Liver (tissue), 9 donors: ENCODE results near the gene PRICKLE1. TPM values are rescaled to one million over a fixed set of nuclear protein-coding genes. Genes with fewer than 3 reads are reported as not detected.

Experiments
- DNase-seq: peaks from one replicate; pipeline ENCODE4 v3.0.0-alpha.2; 2017; ENCODE audit warnings: low spot score
- H3K27ac ChIP-seq, 2 donors: one replicate each; pipeline ENCODE4 v1.7.0; 2013; ENCODE audit warnings: inconsistent platforms in 2 of 2, low read length in 2 of 2, control low read depth in 1 of 2, low read depth in 1 of 2, mild to moderate bottlenecking in 1 of 2
- H3K27me3 ChIP-seq, 4 donors: one replicate each; pipeline versions ENCODE4 v1.6.1 to v1.7.0; 2013; ENCODE audit warnings: low read length in 3 of 4, inconsistent platforms in 1 of 4, mild to moderate bottlenecking in 1 of 4, moderate library complexity in 1 of 4; ENCODE audit not compliant: control insufficient read depth in 4 of 4, insufficient read depth in 4 of 4
- H3K36me3 ChIP-seq, 4 donors: one replicate each; pipeline versions ENCODE4 v1.6.1 to v1.7.0; 2013; ENCODE audit warnings: low read length in 3 of 4, mild to moderate bottlenecking in 3 of 4, low read depth in 1 of 4, moderate library complexity in 1 of 4; ENCODE audit not compliant: control insufficient read depth in 4 of 4, insufficient read depth in 3 of 4
- H3K4me1 ChIP-seq, 4 donors: one replicate each; pipeline versions ENCODE4 v1.6.1 to v1.7.0; 2013; ENCODE audit warnings: low read length in 3 of 4, mild to moderate bottlenecking in 3 of 4, moderate library complexity in 1 of 4; ENCODE audit not compliant: control insufficient read depth in 4 of 4, insufficient read depth in 4 of 4
- H3K4me3 ChIP-seq, 3 donors: one replicate each; pipeline versions ENCODE4 v1.6.1 to v1.7.0; 2013; ENCODE audit warnings: low read length in 3 of 3, control low read depth in 1 of 3, low read depth in 1 of 3, mild to moderate bottlenecking in 1 of 3
- H3K9ac ChIP-seq, 2 donors: one replicate each; pipeline ENCODE4 v1.7.0; 2013; ENCODE audit warnings: low read length in 2 of 2, mild to moderate bottlenecking in 2 of 2, moderate library complexity in 2 of 2, control low read depth in 1 of 2, low read depth in 1 of 2
- H3K9me3 ChIP-seq, 4 donors: one replicate each; pipeline versions ENCODE4 v1.6.1 to v1.7.0; 2013; ENCODE audit warnings: low read length in 3 of 4; ENCODE audit not compliant: control insufficient read depth in 4 of 4
- ATF3 ChIP-seq: IDR thresholded peaks from 2 replicates; pipeline ENCODE4 v1.6.1; 2016; ENCODE audit warnings: antibody characterized with exemption
- CTCF ChIP-seq: fragments of 150-350 bp; IDR thresholded peaks from 2 replicates; pipeline ENCODE4 v1.5.1; 2017; ENCODE audit warnings: improper control_type of control experiment, low read depth, low read length; ENCODE audit not compliant: missing input control
- EGR1 ChIP-seq, 2 donors: IDR thresholded peaks; 2 replicates each; pipeline ENCODE4 v1.6.1; 2016 to 2018; ENCODE audit warnings: antibody characterized with exemption in 2 of 2, low read depth in 2 of 2
- FOXA1 ChIP-seq: IDR thresholded peaks from 2 replicates; pipeline ENCODE4 v1.6.1; 2016; ENCODE audit warnings: antibody characterized with exemption
- FOXA2 ChIP-seq: IDR thresholded peaks from 2 replicates; pipeline ENCODE4 v1.6.1; 2016; ENCODE audit warnings: antibody characterized with exemption
- GABPA ChIP-seq, 2 donors: IDR thresholded peaks in 1 of 2; conservative IDR thresholded peaks in 1 of 2; 2 replicates each; pipeline ENCODE4 v1.6.1; 2016; ENCODE audit warnings: antibody characterized with exemption in 2 of 2, mild to moderate bottlenecking in 1 of 2, moderate library complexity in 1 of 2
- HNF4A ChIP-seq, 2 donors: conservative IDR thresholded peaks; 2 replicates each; pipeline ENCODE4 v1.6.1; 2016; ENCODE audit warnings: antibody characterized with exemption in 2 of 2, mild to moderate bottlenecking in 2 of 2
- HNF4G ChIP-seq: IDR thresholded peaks from 2 replicates; pipeline ENCODE4 v1.6.1; 2016; ENCODE audit warnings: antibody characterized with exemption
- JUND ChIP-seq, 2 donors: IDR thresholded peaks; 2 replicates each; pipeline ENCODE4 v1.6.1; 2016; ENCODE audit warnings: antibody characterized with exemption in 2 of 2
- NR2F2 ChIP-seq: IDR thresholded peaks from 2 replicates; pipeline ENCODE4 v1.6.1; 2016; ENCODE audit warnings: antibody characterized with exemption
- RAD21 ChIP-seq, 2 donors: IDR thresholded peaks; 2 replicates each; pipeline ENCODE4 v1.6.1; 2016; ENCODE audit warnings: antibody characterized with exemption in 2 of 2, mild to moderate bottlenecking in 2 of 2
- REST ChIP-seq: IDR thresholded peaks from 2 replicates; pipeline ENCODE4 v1.6.1; 2016; ENCODE audit warnings: antibody characterized with exemption, mild to moderate bottlenecking
- RXRA ChIP-seq, 2 donors: IDR thresholded peaks; 2 replicates each; pipeline ENCODE4 v1.6.1; 2017 to 2018; ENCODE audit warnings: antibody characterized with exemption in 2 of 2, mild to moderate bottlenecking in 1 of 2
- SP1 ChIP-seq: IDR thresholded peaks from 2 replicates; pipeline ENCODE4 v1.6.1; 2018; ENCODE audit warnings: antibody characterized with exemption, mild to moderate bottlenecking
- TAF1 ChIP-seq: conservative IDR thresholded peaks from 2 replicates; pipeline ENCODE4 v1.6.1; 2016; ENCODE audit warnings: antibody characterized with exemption, mild to moderate bottlenecking
- YY1 ChIP-seq: IDR thresholded peaks from 2 replicates; pipeline ENCODE4 v1.6.1; 2016; ENCODE audit warnings: antibody characterized with exemption, mild to moderate bottlenecking
- WGBS: extraction: QIAGEN DNeasy Blood & Tissue Kit; methylation state at CpG from one replicate; pipeline ENCODE4 v1.1.7; 2013; 5-methylcytosine and 5-hydroxymethylcytosine counted together
- polyA plus RNA-seq, 2 donors: library from polyadenylated mRNA; stranded (reverse) in 1 of 2; unstranded in 1 of 2; fragments of 200-250 nt in 1 of 2; fragments of >200 nt in 1 of 2; fragmentation: Nextera tagmentation in 1 of 2; extraction: Ambion mirVana in 1 of 2; gene quantifications; one replicate each; pipeline versions ENCODE4 v1.2.1 to v1.2.3, GENCODE V29; 2013 to 2015
- total RNA-seq, 2 donors: library from RNA; depleted of rRNA; stranded (reverse); fragments of >200 nt; gene quantifications; one replicate each; pipeline ENCODE4 v1.2.3, GENCODE V29; 2014
- TF ChIP-seq, protein P1 (sequence below): IDR thresholded peaks from 2 replicates; pipeline ENCODE4 v1.6.1; 2016; ENCODE audit warnings: antibody characterized with exemption
- TF ChIP-seq, protein P2 (sequence below): IDR thresholded peaks from 2 replicates; pipeline ENCODE4 v1.6.1; 2016; ENCODE audit warnings: antibody characterized with exemption
- donor health status: healthy.
- donor health status: healthy.
- donor health status: healthy.
- donor health status: healthy.
- donor health status: healthy.

PRICKLE1 gene
- total and polyA plus RNA-seq, 4 donors, result 0.59 to 5.7 (median 2.2) TPM

GRCh38 chr12:42607584-42608058 is 18.1 kb upstream of the PRICKLE1 start:
- H3K27ac ChIP-seq, result no peak overlapping the region
- H3K4me3 ChIP-seq, result no peak overlapping the region
- WGBS, result 55% methylated on average over 5 of the region's 5 CpGs
- no peak for DNase-seq
- TF ChIP-seq JUND (IDR thresholded peaks at IDR 0.05), result no peak
- no peak for TF ChIP-seq ATF3
- TF ChIP-seq FOXA1, result no peak
- no peak for TF ChIP-seq HNF4G
- TF ChIP-seq, protein P1, sequence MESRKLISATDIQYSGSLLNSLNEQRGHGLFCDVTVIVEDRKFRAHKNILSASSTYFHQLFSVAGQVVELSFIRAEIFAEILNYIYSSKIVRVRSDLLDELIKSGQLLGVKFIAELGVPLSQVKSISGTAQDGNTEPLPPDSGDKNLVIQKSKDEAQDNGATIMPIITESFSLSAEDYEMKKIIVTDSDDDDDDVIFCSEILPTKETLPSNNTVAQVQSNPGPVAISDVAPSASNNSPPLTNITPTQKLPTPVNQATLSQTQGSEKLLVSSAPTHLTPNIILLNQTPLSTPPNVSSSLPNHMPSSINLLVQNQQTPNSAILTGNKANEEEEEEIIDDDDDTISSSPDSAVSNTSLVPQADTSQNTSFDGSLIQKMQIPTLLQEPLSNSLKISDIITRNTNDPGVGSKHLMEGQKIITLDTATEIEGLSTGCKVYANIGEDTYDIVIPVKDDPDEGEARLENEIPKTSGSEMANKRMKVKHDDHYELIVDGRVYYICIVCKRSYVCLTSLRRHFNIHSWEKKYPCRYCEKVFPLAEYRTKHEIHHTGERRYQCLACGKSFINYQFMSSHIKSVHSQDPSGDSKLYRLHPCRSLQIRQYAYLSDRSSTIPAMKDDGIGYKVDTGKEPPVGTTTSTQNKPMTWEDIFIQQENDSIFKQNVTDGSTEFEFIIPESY, result no peak
- no peak for TF ChIP-seq SP1
- no peak overlapping the region for H3K9ac ChIP-seq
- H3K9me3 ChIP-seq, result no peaks in the 10 kb centered on the region
- H3K36me3 ChIP-seq, result no peaks in the 10 kb centered on the region
- H3K4me1 ChIP-seq, result no peaks in the 10 kb centered on the region
- peaks cover 0 to 4% (median 0%) of the 10 kb centered on the region in 4 donors for H3K27me3 ChIP-seq

GRCh38 chr12:42606471-42606870 is 16.9 kb upstream of the PRICKLE1 start:
- Histone ChIP-seq H3K4me3 (no peak overlapping the region), H3K9me3 (no peaks in the 10 kb centered on the region), H3K9ac (no peak overlapping the region), H3K27me3 (peaks cover 0 to 4% (median 0%) of the 10 kb centered on the region in 4 donors), H3K27ac (no peak overlapping the region), H3K36me3 (no peaks in the 10 kb centered on the region), H3K4me1 (no peaks in the 10 kb centered on the region)
- WGBS, result 80% methylated on average over 1 of the region's 1 CpG
- no peak for DNase-seq
- TF ChIP-seq SP1 (no peak), HNF4G (no peak), FOXA2 (no peak), EGR1 (IDR thresholded peaks at IDR 0.05; ENCODE audit: low read depth in 2 of 2) (no peak), HNF4A (conservative IDR thresholded peaks at IDR 0.05) (no peak), ATF3 (no peak), TAF1 (no peak), REST (no peak), RXRA (IDR thresholded peaks at IDR 0.05) (no peak), YY1 (no peak), CTCF (no peak), NR2F2 (no peak), GABPA (IDR thresholded peaks at IDR 0.05 in 1 of 2, conservative IDR thresholded peaks at IDR 0.05 in 1 of 2) (no peak), RAD21 (IDR thresholded peaks at IDR 0.05) (no peak), FOXA1 (no peak), JUND (IDR thresholded peaks at IDR 0.05) (no peak)
- TF ChIP-seq, protein P2, sequence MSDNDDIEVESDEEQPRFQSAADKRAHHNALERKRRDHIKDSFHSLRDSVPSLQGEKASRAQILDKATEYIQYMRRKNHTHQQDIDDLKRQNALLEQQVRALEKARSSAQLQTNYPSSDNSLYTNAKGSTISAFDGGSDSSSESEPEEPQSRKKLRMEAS, result no peak
- TF ChIP-seq, protein P1, result no peak
